Stimulated activated effector memory CD8-positive, alpha-beta T cell treated with anti-CD3 and anti-CD28 coated beads, Interleukin-12 subunit alpha, Interleukin-12 subunit beta, amount 100 ng/mL, for 72 hours (primary cell): ENCODE results near the gene PRKRIP1.
A peak's percentile ranks its signal among the peaks of the same experiment; 100 is the strongest.
"Not testable (repeated sequence)": the region's sequence is repeated elsewhere in the genome, so short reads cannot be mapped to it uniquely, and the experiment has no call there.

Experiments
- ATAC-seq: fragments of 150-1000 bp; cut with Tn5 transposase; 2 replicates; pipeline ENCODE4 v1.10.0; 2021
- DNase-seq, 2 donors: peaks; one replicate each; pipeline ENCODE4 v3.0.0; 2021 to 2022; ENCODE audit warnings: low spot score in 2 of 2
- H3K27ac Mint-ChIP-seq: one replicate; pipeline ENCODE4 v1.8.0; 2022; ENCODE audit warnings: mild to moderate bottlenecking, mixed read lengths
- H3K36me3 Mint-ChIP-seq: one replicate; pipeline ENCODE4 v1.8.0; 2022; ENCODE audit warnings: mild to moderate bottlenecking, mixed read lengths
- H3K4me1 Mint-ChIP-seq: one replicate; pipeline ENCODE4 v1.8.0; 2022; ENCODE audit warnings: mixed read lengths
- H3K4me3 Mint-ChIP-seq: one replicate; pipeline ENCODE4 v1.8.0; 2022; ENCODE audit warnings: mild to moderate bottlenecking, mixed read lengths
- H3K9me3 Mint-ChIP-seq: one replicate; pipeline ENCODE4 v1.8.0; 2022; ENCODE audit warnings: mixed read lengths

Gene PRKRIP1

DNA sequence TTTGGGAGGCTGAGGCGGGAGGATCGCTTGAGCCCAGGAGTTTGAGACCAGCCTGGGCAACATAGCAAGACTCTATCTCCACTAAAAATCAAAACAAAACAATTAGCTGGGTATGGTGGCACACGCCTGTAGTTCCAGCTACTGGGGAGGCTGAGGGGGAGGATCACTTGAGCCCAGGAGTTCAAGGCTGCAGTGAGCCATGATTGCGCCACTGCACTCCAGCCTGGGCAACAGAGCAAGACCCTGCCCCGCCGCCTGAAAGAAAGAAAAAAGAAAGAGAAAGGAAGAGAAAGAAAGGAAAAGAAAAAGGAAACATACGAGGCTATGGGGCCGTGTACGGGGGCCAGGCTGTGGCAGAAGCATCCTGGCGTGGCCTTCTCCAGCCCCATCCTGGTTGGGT is 58.8 kb downstream of the PRKRIP1 start:
- peak overlapping the region; percentile 81 for H3K27ac Mint-ChIP-seq
- not testable (repeated sequence) for DNase-seq, H3K4me1 Mint-ChIP-seq, ATAC-seq, H3K9me3 Mint-ChIP-seq, H3K4me3 Mint-ChIP-seq
- peaks cover 37% of the 10 kb centered on the region for H3K36me3 Mint-ChIP-seq

DNA sequence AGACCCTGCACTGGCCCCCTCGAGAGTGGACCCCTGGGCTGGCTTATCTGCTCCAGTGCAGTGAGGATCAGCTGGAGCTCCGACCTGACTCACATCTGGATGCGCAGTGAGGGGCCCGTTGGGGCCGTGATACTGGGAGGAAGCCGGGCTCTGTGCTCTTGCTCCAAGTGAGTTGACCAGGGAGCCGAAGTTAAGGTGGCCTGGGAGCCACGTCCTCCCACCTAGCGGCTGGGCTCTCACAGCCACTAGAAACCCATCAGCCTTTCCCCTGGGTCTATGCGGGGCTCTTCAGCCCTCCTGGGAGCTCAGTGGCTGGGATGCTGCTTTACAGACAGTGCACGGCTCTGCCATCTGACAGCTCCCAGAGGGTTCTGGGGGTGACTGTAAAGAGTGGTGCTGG is 59.4 kb downstream of the PRKRIP1 start:
- no peaks in the 10 kb centered on the region for H3K9me3 Mint-ChIP-seq
- DNase-seq (no peak), ATAC-seq (no peak)
- no peaks in the 10 kb centered on the region for H3K4me1 Mint-ChIP-seq
- peaks cover 37% of the 10 kb centered on the region for H3K36me3 Mint-ChIP-seq
- H3K4me3 Mint-ChIP-seq: no peak overlapping the region
- no peak overlapping the region for H3K27ac Mint-ChIP-seq

DNA sequence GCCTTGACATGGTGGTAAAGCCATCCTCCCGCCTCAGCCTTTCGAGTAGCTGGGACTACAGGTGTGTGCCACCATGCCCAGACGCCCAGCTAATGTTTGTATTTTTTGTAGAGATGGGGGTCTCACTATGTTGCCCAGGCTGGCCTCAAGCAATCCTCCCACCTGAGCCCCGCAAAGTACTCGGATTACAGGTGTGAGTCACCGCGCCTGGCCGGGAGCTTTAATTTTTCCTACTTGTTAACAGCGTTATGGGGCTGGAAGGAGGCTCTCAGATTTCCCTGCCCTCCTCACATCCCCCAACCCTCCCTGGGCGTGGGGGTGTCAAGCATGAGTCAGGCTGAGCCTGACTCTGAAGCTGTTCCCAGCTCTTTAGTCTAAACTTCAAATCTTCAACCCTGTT is 60.2 kb downstream of the PRKRIP1 start:
- no peak for DNase-seq
- Mint-ChIP-seq H3K4me1 (no peaks in the 10 kb centered on the region), H3K27ac (no peak overlapping the region), H3K4me3 (no peak overlapping the region), H3K9me3 (no peaks in the 10 kb centered on the region), H3K36me3 (peaks cover 37% of the 10 kb centered on the region)
- no peak for ATAC-seq

DNA sequence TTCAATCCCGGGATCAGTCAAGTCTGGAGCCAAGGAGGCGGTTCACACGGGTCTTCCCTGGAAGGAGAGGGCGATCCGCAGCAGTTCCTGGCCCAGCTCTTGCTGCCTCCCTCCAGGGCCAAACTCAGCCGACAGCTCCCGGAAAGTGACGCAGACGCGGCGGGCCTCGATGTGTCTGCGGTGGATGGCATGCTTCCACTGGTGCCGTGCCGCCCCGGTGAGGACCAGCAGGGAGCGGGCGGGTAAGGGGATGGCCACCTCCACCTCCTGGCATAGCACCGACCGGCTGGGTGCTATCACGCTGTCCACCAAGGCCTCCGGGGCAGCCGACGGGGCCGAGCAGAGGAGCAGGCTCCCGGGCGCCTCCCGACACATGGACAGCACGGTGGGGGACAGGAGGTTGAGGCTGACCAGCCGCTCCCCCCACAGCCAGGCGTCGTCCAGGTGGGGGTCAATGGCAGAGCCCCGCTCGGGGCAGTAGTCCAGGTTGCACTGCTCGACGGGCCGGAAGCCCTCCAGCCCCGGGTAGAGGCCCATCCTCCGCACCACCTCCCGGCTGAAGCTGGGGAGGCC is 61.3 kb downstream of the PRKRIP1 start:
- H3K27ac Mint-ChIP-seq: no peak overlapping the region
- peaks cover 42% of the 10 kb centered on the region for H3K36me3 Mint-ChIP-seq

DNA sequence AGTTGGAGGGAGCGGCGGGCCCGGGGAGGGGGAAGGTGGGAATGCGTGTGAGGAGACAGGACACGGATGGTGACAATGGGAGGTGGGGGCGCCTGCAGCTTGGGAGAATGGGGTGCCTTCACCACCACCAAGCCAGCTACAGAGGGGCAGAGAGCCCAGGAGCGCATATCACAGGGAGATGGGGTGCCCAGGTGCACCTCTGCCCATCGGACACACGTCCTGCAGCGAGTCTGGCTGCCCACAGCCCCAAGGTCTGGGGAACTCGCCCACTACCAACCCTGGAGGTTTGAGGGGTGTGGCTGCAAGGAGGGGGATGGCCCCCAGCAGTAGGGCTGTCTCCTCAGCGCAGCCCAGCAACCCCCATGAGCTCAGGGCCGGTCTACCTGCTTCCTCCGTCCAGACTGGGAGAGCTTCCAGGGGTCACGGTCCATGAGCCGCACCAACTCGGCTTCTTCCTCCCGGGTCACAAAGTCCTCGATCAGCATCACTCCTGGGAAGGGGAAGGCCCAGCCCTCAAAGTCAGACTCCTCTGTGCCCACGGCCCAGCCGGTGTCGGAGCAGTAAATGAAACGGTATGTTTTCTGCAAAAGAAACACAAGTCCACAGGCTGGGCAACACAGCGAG is 63.2 kb downstream of the PRKRIP1 start:
- Mint-ChIP-seq H3K36me3 (peaks cover 42% of the 10 kb centered on the region), H3K4me3 (no peak overlapping the region), H3K9me3 (no peaks in the 10 kb centered on the region), H3K4me1 (peaks cover 22% of the 10 kb centered on the region), H3K27ac (no peak overlapping the region)
- no peak for DNase-seq
- no peak for ATAC-seq

More for the DNA sequence above, 61.3 kb downstream of the PRKRIP1 start:
- Mint-ChIP-seq H3K4me3 (no peak overlapping the region), H3K4me1 (peaks cover 8% of the 10 kb centered on the region), H3K9me3 (no peaks in the 10 kb centered on the region)
- ATAC-seq (no peak), DNase-seq (no peak)

DNA sequence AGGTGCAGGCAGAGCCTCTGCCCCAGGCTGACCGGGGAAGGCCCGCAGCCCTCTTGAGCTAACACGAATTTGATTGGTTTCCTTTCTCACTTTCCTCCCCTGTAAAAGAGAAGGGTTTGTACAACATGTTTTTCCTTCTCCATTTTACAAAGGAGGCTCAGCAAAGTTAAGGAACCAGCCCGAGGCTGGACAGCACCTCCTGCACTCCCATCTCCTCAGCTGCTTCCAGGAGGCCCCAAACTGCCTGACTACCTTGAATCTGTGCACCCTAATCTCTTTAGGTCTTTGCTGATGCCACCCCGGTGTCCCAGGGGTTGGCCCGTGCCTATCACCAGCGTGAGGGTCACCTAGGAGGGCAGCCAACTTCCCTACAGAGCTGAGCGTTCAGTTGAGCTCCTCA is 64.3 kb downstream of the PRKRIP1 start:
- Mint-ChIP-seq H3K4me3 (no peak overlapping the region), H3K27ac (peak overlapping the region; percentile 72), H3K36me3 (peaks cover 42% of the 10 kb centered on the region), H3K9me3 (no peaks in the 10 kb centered on the region), H3K4me1 (peaks cover 23% of the 10 kb centered on the region)
- ATAC-seq (no peak), DNase-seq (no peak)

DNA sequence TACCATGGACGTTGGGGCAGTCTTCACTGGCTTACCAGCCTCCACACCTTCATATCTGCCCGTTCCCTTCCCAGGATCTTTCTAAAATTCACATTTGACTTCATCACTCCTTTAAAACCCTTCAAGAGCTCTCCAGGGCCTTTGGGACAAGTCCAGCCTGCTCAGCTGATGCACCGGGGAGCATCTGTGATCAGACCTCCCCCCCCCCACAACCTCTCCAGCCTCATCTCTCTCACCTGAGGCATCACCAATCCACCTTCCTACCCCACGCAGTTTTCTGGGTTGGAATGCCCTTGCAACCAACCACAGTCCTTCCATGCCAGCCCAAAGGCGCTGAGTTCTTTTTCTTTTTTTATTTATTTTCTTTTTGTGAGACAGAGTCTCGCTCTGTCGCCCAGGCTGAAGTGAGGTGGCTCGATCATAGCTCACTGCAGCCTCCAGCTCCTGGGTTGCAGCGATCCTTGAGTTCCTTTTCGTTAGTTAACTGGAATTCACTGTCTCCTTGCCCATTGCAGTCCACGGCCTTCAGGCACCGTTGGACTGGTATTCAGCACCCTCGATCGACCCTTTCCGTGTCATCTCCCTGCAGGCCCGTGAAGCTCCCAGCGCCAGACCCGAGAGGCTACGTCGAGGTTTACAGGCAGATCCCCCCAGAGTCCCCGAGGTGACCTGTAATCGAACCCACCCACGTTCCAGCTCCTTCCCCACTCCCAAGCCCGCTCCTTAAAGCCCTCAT is 67.8 kb downstream of the PRKRIP1 start:
- no peak for ATAC-seq
- peaks cover 37% of the 10 kb centered on the region for H3K4me1 Mint-ChIP-seq
- peaks cover 27% of the 10 kb centered on the region for H3K36me3 Mint-ChIP-seq
- no peak for DNase-seq
- peak overlapping the region; percentile 88 for H3K4me3 Mint-ChIP-seq
- peak overlapping the region; percentile 90 for H3K27ac Mint-ChIP-seq
- H3K9me3 Mint-ChIP-seq: no peaks in the 10 kb centered on the region

DNA sequence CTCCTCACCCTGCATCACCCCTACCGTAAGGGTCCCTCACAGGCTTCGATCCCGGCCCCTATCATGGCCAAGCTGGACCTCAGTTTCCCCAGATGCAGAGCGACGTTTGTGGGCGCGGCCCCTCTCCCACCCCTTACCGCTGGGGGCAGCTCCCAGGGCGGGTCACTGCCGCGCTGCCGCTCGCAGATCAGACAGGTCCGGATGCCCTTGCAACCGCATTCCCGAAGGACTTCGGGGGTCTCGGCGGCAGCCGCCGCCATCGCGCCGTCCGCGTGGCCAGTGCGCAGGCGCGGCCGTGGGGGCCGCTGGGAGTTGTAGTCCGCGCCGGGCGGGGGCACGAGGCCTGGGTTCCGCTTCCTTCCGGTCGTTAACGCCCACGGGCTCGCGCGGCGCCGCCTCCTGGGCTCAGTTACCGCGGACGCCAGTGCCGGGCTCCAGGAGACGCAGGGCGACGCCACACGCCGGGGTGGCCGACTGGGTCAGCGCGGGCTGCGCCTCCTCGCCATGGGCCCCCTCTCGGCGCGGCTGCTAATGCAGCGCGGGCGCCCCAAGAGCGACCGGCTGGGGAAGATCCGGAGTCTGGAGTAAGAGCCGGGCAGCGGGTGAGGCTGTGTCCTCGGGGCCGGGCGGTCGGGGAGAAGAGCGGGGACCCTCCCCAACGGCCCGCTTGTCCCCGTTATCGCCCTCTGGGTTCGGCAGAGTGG is 68.6 kb downstream of the PRKRIP1 start, which contains the start of the genes ALKBH4 and LRWD1:
Gene ALKBH4, minus strand, starts transcription at position 287 of the 704 bp plus-strand sequence. Its CDS starts 27 bp downstream, at position 260.
Gene LRWD1, plus strand, starts transcription at position 408 of the 704 bp plus-strand sequence. Its CDS starts 97 bp downstream, at position 505.
- peaks cover 23% of the 10 kb centered on the region for H3K36me3 Mint-ChIP-seq
- ATAC-seq (peak; percentile 96), DNase-seq (peak; percentile 97 to 98)
- H3K9me3 Mint-ChIP-seq: no peaks in the 10 kb centered on the region
- H3K4me1 Mint-ChIP-seq: peaks cover 37% of the 10 kb centered on the region
- peak within 1 kb of the TSS; percentile 90 for H3K27ac Mint-ChIP-seq
- H3K4me3 Mint-ChIP-seq: peak within 1 kb of the TSS; percentile 88

DNA sequence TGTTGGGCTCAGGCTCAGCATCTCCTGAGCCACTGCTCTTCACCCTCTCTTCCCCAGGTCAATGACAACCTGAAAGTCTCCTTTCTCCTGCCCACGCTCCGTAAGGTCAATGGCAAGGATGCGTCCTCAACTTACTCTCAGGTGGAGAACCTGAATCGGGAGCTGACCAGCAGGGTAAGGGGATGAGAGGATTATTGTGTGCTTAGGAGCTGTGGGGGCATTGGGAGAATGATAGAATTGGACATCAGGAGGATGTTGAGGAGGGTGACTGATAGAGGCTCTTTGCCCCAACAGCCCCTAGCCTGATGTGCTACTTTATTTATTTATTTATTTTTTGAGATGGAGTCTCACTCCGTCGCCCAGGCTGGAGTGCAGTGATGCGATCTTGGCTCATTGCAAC is 69.9 kb downstream of the PRKRIP1 start:
- no peak overlapping the region for H3K27ac Mint-ChIP-seq
- peak overlapping the region; percentile 88 for H3K4me3 Mint-ChIP-seq
- ATAC-seq (no peak), DNase-seq (no peak)
- H3K36me3 Mint-ChIP-seq: peaks cover 31% of the 10 kb centered on the region
- H3K9me3 Mint-ChIP-seq: no peaks in the 10 kb centered on the region
- peaks cover 37% of the 10 kb centered on the region for H3K4me1 Mint-ChIP-seq

DNA sequence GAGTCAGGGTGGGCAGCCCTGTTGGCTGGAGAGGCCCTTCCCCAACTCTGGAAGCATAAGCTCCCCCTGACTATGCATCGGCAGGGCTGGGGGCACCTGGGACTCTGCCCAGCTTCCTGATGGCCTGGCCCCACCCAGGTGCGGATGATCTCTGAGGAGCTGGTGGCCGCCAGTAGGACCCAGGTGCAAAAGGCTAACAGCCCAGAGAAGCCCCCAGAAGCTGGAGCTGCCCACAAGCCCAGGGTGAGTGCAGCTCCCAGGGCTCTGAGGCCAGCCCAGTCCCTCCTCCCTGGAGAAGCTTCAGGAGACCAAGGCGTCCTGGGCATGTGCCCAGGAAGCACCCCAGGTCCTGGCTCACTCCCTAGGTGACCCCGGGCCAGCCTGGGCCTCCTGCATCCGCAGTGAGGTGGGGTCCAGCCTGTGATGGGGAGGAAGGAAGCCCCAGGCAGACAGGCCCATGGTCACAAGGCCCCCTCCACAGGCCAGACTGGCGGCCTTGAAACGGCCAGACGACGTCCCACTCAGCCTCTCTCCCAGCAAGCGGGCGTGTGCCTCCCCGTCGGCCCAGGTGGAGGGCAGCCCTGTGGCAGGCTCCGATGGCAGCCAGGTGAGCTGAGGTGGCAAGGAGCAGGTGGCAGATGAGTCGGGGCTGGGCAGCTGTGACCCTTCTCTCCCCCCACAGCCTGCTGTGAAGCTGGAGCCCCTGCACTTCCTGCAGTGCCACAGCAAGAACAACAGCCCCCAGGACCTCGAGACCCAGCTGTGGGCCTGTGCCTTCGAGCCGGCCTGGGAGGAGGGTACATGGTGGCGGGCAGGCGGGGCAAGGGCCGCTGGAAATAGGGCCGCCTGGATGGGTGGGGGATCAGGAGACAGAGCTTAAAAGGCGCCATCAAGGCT is 71.7 kb downstream of the PRKRIP1 start:
- no peak for ATAC-seq

DNA sequence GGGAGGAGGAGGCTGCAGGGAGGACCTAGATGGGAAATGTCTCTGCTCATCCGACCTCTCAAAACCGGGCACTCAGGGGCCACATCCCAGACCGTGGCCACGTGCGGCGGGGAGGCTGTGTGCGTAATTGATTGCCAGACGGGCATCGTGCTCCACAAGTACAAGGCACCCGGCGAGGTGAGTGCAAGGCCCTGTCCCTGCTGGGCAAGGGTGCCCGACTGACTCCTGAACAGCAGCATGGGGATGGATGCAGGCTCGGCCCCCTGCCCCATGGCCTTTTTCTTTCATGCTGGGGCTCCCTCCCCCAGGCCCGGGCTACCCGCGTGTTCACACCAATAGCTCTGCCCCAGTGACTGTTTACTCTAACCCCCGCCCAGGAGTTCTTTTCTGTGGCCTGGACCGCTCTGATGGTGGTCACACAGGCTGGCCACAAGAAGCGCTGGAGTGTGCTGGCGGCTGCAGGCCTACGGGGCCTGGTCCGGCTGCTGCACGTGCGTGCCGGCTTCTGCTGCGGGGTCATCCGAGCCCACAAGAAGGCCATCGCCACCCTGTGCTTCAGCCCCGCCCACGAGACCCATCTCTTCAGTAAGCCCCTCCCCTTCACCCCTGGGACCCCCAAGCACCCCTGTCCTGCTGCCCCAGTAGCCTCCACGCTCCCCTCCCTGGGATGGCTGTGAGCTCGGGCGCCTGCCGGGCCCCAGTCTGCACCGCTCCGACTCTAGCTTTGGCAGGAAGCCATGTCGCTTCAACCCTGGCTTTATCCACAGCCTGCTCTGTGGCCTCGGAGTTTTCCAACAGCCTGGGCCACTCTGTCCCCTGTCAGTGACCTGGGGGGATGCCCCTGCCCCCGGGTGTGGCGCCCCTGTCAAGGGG is 72.6 kb downstream of the PRKRIP1 start:
- Mint-ChIP-seq H3K9me3 (no peaks in the 10 kb centered on the region), H3K4me3 (no peak overlapping the region), H3K27ac (no peak overlapping the region), H3K4me1 (peaks cover 26% of the 10 kb centered on the region), H3K36me3 (peaks cover 45% of the 10 kb centered on the region)
- DNase-seq (no peak), ATAC-seq (no peak)

More for the DNA sequence above, 71.7 kb downstream of the PRKRIP1 start:
- Mint-ChIP-seq H3K4me1 (peaks cover 30% of the 10 kb centered on the region), H3K9me3 (no peaks in the 10 kb centered on the region), H3K36me3 (peaks cover 38% of the 10 kb centered on the region), H3K27ac (no peak overlapping the region), H3K4me3 (no peak overlapping the region)
- DNase-seq: no peak

DNA sequence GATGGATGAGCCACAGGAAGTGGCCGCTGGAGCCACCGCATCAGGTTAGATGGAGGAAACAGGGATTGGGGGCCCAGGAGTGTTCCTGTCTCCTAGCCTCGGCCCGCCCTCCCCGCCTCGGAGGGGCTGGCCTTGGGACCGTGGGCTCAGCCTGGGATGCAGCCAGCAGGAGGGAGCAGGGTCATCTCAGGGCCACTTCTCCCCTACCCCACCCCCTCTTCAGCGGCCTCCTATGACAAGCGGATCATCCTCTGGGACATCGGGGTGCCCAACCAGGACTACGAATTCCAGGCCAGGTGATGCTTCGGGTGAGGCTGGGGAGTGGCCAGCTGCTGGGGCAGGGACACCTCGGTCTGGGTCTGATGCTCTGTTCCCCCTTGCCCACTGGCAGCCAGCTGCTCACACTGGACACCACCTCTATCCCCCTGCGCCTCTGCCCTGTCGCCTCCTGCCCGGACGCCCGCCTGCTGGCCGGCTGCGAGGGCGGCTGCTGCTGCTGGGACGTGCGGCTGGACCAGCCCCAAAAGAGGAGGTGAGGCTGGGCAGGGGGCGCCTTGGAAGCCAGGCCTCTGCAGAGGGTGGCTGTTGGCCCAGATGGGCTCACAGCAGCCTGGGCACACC is 73.3 kb downstream of the PRKRIP1 start:
- Mint-ChIP-seq H3K36me3 (peaks cover 47% of the 10 kb centered on the region), H3K9me3 (no peaks in the 10 kb centered on the region), H3K4me3 (no peak overlapping the region), H3K4me1 (peaks cover 19% of the 10 kb centered on the region), H3K27ac (no peak overlapping the region)
- DNase-seq (no peak), ATAC-seq (no peak)

DNA sequence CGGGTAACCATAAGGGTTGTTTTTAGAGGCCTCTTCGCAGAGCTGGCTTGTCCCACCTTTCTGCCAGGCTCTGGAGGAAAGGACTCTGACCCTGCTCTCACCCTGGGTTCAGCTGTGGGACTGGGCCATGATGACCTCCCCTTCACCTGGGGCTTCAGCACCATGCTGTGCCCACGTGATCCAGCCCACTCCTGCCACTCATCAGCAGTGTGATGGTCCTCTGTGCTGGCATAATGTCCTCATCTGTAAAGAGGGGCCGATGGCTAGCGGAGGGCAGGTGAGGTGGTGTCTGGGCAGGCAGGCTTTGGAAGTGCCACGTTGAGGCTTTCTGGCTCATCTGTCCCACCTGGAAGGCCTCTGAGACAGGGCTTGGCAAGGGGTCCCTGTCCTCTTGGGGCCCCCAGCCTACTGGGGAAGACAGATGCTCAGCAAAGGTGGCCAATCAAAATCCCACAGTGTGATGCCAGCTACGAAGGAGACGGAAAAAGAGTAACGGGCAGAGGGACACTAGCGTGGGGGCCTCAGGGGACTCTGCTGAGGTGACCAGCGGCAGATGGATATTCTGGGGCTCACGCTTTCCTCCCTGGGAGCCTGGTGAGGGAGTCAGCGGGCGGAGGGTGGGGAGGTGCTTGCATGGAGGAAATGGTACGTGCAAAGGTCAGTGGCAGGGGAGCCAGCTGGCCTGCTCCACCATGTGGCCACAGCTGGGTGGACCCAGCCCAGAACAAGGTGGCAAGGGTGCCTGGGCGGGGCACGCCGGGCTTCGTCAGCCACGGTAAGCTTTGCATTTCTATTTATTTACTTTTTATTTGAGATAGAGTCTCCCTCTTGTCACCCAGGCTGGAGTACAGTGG is 74.0 kb downstream of the PRKRIP1 start:
- Mint-ChIP-seq H3K36me3 (peaks cover 47% of the 10 kb centered on the region), H3K9me3 (no peaks in the 10 kb centered on the region), H3K27ac (no peak overlapping the region), H3K4me3 (no peak overlapping the region), H3K4me1 (peaks cover 19% of the 10 kb centered on the region)
- ATAC-seq (no peak), DNase-seq (no peak)
